ENCODE measurements around the gene UBE2D2.
A peak's percentile ranks its signal among the peaks of the same experiment; 100 is the strongest.

UBE2D2 gene

DNA sequence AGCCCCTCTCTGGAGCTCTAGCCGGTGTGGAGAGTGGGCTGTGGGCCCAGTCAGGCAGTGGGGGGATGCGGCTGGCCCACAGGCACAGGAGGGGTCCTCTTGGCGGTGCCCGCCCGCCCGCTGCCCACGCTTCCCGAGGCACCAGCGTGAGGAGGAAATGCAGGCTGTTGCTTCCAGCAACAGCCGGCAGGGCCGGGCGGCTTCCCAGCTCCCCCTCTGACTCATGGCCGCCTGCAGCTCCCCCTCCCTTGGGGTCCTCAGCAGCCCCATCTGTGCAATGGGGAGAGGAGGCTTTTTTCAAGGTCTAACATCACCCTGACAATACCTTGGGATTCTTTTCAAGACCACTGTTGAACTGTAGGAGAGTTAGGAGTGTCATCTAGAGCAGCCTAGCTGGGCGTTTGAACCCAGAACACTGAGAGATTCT lies 97.4 kb downstream of the UBE2D2 start:
- in situ Hi-C loops (cut with HindIII; ENCODE audit: low sequenced_read_pairs): no loop called here
- DNase-seq (ENCODE audit: low read depth, low spot score): peak; percentile 76
- no peak overlapping the region for H3K4me3 ChIP-seq (ENCODE audit: low read depth, low read length)
- peak; percentile 18 for TF ChIP-seq CTCF (IDR thresholded peaks at IDR 0.05; ENCODE audit: low read depth, low read length)

DNA sequence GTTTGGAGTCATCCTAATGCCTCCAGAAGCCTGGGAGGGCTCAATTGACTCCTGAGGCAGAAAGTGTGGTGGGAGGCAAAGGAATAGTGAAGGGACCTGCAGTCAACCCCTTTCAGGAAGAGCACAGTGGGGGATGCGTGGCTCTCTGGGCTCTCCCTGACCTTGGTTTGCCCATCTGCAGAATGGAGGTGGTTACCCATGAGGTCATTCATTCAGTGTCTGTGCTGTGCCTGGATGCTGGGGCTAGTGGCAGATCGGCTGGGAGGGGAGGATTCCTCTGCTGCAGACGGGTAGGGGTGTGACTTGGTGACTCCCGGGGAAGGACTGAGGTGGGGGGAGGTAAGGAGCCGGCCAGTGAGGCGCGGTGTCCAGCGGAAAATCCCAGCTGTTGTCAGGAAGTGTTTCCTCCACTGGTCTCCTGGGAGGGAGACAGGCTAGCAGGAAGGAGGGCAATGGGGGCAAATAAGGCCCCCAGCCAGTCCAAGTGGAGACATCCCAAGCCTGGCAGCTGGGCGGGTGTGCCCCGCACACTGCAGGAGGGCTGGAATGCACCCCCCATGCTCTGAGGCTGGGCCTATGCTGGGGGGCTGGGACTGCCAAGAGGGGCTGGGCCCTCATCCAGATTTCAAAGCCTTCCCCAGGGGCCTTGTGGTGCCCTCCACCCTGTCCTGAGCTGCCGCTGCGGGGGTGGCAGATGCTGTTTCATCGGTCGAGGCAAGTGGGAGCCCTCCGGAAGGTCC lies 98.0 kb downstream of the UBE2D2 start:
- peak; percentile 82 for DNase-seq (ENCODE audit: low read depth, low spot score)

GRCh38 chr5:139659695-139660101 lies 98.6 kb downstream of the UBE2D2 start:
- in situ Hi-C loops (cut with HindIII; ENCODE audit: low sequenced_read_pairs): no loop called here
- H3K4me3 ChIP-seq (ENCODE audit: low read depth, low read length): peak overlapping the region; percentile 16
- peak; percentile 44 for DNase-seq (ENCODE audit: low read depth, low spot score)
- no peak for TF ChIP-seq CTCF (IDR thresholded peaks at IDR 0.05; ENCODE audit: low read depth, low read length)

More for the DNA sequence above, 98.0 kb downstream of the UBE2D2 start:
- no peak for TF ChIP-seq CTCF (IDR thresholded peaks at IDR 0.05; ENCODE audit: low read depth, low read length)
- peak overlapping the region; percentile 16 for H3K4me3 ChIP-seq (ENCODE audit: low read depth, low read length)
- in situ Hi-C loops (cut with HindIII; ENCODE audit: low sequenced_read_pairs): no loop called here

DNA sequence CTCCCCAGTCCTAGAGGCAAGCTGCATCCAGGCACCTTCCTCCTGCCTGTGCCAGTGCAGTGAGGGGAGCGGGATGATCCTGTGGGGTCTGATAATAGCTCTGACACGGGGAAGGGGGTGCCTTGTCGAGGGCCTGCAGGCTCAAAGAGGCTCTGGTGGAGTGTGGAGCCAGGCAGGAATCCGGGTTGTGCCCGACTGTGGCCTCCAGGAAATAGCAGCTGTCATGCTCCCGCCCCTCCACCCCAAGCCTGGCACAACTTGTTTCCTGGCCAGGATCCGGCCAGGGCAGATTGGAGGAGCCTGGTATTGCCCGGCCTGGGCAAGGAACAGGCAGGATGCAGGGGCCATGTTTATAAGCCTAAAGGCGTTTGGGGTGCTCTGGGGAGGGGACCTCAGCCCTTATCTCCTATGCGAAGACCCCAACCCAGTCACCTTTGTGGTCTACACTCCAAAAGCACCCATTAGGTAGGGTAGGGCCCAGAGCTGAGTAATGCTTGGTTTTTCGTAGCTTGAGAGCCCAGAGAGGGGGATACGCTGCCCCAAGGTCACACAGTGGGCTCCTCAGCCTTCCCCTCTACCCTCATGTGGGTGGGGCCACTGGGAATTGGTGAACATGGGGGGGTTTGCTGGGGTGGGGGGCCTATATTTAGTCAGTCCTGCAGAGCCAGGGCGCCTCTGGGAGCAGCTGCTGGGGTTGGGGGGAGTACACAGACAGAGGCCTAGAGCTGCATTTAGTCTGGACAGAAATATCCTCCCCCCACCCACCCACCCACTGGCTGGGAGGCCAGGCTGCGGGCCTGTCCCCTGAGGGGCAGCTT lies 99.2 kb downstream of the UBE2D2 start:
- DNase-seq (ENCODE audit: low read depth, low spot score): peak; percentile 48
- in situ Hi-C loops (cut with HindIII; ENCODE audit: low sequenced_read_pairs): no loop called here
- peak overlapping the region; percentile 7 for H3K4me3 ChIP-seq (ENCODE audit: low read depth, low read length)
- TF ChIP-seq CTCF (IDR thresholded peaks at IDR 0.05; ENCODE audit: low read depth, low read length): no peak

GRCh38 chr5:139660923-139661814 lies 100.0 kb downstream of the UBE2D2 start:
- TF ChIP-seq CTCF (IDR thresholded peaks at IDR 0.05; ENCODE audit: low read depth, low read length): no peak
- DNase-seq (ENCODE audit: low read depth, low spot score): peak; percentile 97
- in situ Hi-C loops (cut with HindIII; ENCODE audit: low sequenced_read_pairs): no loop called here
- H3K4me3 ChIP-seq (ENCODE audit: low read depth, low read length): no peak overlapping the region

DNA sequence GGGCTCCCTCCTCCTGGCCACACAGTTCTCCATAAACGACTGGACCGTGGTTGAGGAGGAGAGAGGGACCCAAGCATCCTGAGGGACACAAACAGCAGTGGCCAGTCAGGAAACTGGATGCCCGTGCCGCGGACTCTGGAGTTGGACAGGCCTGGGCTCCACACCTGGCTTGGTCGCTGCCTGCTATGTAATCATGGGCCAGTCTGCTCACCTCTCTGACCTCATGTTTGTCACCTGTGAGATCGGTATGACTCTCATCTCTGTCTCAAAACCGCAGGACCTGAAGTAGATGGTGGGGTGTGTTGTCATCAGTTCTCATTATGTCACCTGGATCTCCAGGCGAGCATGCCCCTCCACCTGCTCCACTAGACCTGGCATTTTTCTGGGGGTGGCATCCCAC lies 101.5 kb downstream of the UBE2D2 start:
- TF ChIP-seq CTCF (IDR thresholded peaks at IDR 0.05; ENCODE audit: low read depth, low read length): no peak
- DNase-seq (ENCODE audit: low read depth, low spot score): no peak
- H3K4me3 ChIP-seq (ENCODE audit: low read depth, low read length): no peak overlapping the region
- in situ Hi-C loops (cut with HindIII; ENCODE audit: low sequenced_read_pairs): no loop called here

All from astrocyte of the spinal cord (primary cell).